Hepatocyte (in vitro differentiated cells): ENCODE results near the gene XPR1. TPM values are rescaled to one million over a fixed set of nuclear protein-coding genes. Genes with fewer than 3 reads are reported as not detected.

Experiments used
- DNase-seq: peaks from one replicate; pipeline ENCODE4 v3.0.0-alpha.2; 2016; ENCODE audit warnings: low spot score
- H2AFZ ChIP-seq: fragments of 200-600 bp; sonication (generic); 2 replicates; pipeline ENCODE4 v1.6.0; 2016; ENCODE audit warnings: antibody characterized with exemption, mild to moderate bottlenecking
- H3K27ac ChIP-seq: fragments of 200-600 bp; sonication (generic); 2 replicates; pipeline ENCODE4 v1.5.1; 2016; ENCODE audit warnings: mild to moderate bottlenecking
- H3K27me3 ChIP-seq: fragments of 200-600 bp; sonication (generic); 2 replicates; pipeline ENCODE4 v1.6.1; 2016
- H3K36me3 ChIP-seq: fragments of 200-600 bp; sonication (generic); replicated peaks from 2 replicates; pipeline ENCODE4 v1.5.1; 2016; ENCODE audit warnings: low read depth; ENCODE audit not compliant: insufficient read depth
- H3K4me1 ChIP-seq: fragments of 200-600 bp; sonication (generic); 2 replicates; pipeline ENCODE4 v1.5.1; 2016; ENCODE audit warnings: mild to moderate bottlenecking, moderate library complexity; ENCODE audit not compliant: insufficient read depth
- H3K4me2 ChIP-seq: fragments of 200-600 bp; sonication (generic); 2 replicates; pipeline ENCODE4 v1.6.0; 2016
- H3K4me3 ChIP-seq: fragments of 200-600 bp; sonication (generic); 2 replicates; pipeline ENCODE4 v1.5.1; 2016; ENCODE audit warnings: mild to moderate bottlenecking
- H3K79me2 ChIP-seq: fragments of 200-600 bp; sonication (generic); 2 replicates; pipeline ENCODE4 v1.6.0; 2017; ENCODE audit warnings: mild to moderate bottlenecking
- H3K9me2 ChIP-seq: fragments of 200-600 bp; sonication (generic); replicated peaks from 2 replicates; pipeline ENCODE4 v1.6.0; 2017; ENCODE audit warnings: mild to moderate bottlenecking; ENCODE audit not compliant: insufficient read depth
- H3K9me3 ChIP-seq: fragments of 200-600 bp; sonication (generic); 2 replicates; pipeline ENCODE4 v1.5.1; 2016; ENCODE audit warnings: low read depth, mild to moderate bottlenecking
- H4K20me1 ChIP-seq: fragments of 200-600 bp; sonication (generic); 2 replicates; pipeline ENCODE4 v1.6.0; 2016; ENCODE audit warnings: mild to moderate bottlenecking; ENCODE audit not compliant: insufficient read depth, poor library complexity, severe bottlenecking
- CTCF ChIP-seq: fragments of 200-600 bp; sonication (generic); IDR thresholded peaks from 2 replicates; pipeline ENCODE4 v1.5.1; 2016; ENCODE audit warnings: antibody characterized with exemption, mild to moderate bottlenecking; ENCODE audit not compliant: poor library complexity
- EZH2 ChIP-seq: fragments of 200-600 bp; sonication (generic); IDR thresholded peaks from 2 replicates; pipeline ENCODE4 v1.6.1; 2016; ENCODE audit warnings: antibody characterized with exemption, mild to moderate bottlenecking, borderline replicate concordance
- EZH2phosphoT487 ChIP-seq: fragments of 200-600 bp; sonication (generic); IDR thresholded peaks from one replicate; pipeline ENCODE4 v1.6.1; 2018; ENCODE audit warnings: antibody characterized with exemption, mild to moderate bottlenecking, low read depth, moderate library complexity; ENCODE audit not compliant: unreplicated experiment, severe bottlenecking
- WGBS: methylation state at CpG from one replicate; pipeline ENCODE4 v1.1.6; 2016; ENCODE audit warnings: low lambda C conversion rate; ENCODE audit errors: missing lambda C conversion rate; 5-methylcytosine and 5-hydroxymethylcytosine counted together
- polyA plus RNA-seq: library from polyadenylated mRNA; unstranded; fragments of >200 nt; fragmentation: Nextera tagmentation; extraction: Ambion mirVana; gene quantifications from 2 replicates; pipeline ENCODE4 v1.2.1, GENCODE V29; 2016
- total RNA-seq: library from RNA; depleted of rRNA; stranded (reverse); fragments of >200 nt; gene quantifications from 2 replicates; pipeline ENCODE4 v1.2.3, GENCODE V29; 2014

Gene XPR1
- total and polyA plus RNA-seq, 2 experiments from 2014 or later = 18.2 to 41.5 TPM

DNA sequence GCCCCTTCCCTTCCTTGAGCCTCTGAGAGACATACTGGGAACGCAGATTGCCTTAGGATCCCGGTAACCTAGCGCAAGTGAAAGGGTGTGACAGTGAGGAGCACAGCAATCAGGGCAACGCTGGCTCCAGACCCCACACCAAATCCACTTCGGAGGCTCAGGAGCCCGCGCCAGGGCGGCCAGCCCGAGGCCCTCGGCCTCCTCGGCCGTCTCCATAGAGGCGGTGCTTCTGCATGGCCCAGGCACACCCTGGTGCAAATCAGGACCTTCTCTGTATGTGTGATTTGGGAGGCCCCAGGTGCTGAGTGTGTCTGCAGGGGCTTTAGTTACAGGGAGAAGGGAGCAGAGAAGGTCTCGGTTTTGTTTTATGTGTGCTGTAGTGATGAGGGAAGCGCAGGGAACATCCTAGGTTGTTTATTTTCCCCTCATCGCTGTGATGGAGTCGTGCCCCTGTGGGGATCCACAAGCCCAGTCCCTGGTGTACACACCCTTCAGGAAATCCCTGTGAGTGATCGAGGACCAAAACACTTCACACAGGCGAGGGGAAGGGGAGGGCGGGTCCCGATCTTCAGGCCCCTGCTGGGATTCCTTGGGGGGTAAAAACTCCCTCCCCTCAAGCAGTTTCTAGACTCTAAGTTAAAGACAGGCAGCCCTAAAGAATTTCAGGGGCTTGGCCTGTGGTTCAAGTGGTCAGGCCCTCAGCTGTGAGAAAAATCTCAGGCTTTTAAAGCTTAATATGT is 290.2 kb downstream of the XPR1 start:
- WGBS = 81% methylated on average over 21 of the region's 21 CpGs
- no peak overlapping the region for H3K4me2 ChIP-seq
- DNase-seq = no peak

GRCh38 chr1:180922631-180923015 is 290.8 kb downstream of the XPR1 start:
- H3K9me3 ChIP-seq = no peaks in the 10 kb centered on the region
- no peak for DNase-seq
- H3K4me3 ChIP-seq = no peak overlapping the region
- peaks cover 33% of the 10 kb centered on the region for H3K4me1 ChIP-seq
- no peaks in the 10 kb centered on the region for H3K27me3 ChIP-seq
- no peaks in the 10 kb centered on the region for H4K20me1 ChIP-seq
- no peak overlapping the region for H3K4me2 ChIP-seq
- TF ChIP-seq EZH2phosphoT487 (no peak), EZH2 (no peak), CTCF (no peak)
- WGBS = 92% methylated on average over 8 of the region's 8 CpGs
- H3K36me3 ChIP-seq = no peaks in the 10 kb centered on the region
- no peaks in the 10 kb centered on the region for H3K9me2 ChIP-seq
- no peak overlapping the region for H2AFZ ChIP-seq
- no peak overlapping the region for H3K27ac ChIP-seq
- H3K79me2 ChIP-seq = no peaks in the 10 kb centered on the region

More for the DNA sequence above, 290.2 kb downstream of the XPR1 start:
- no peaks in the 10 kb centered on the region for H3K27me3 ChIP-seq
- no peak overlapping the region for H3K27ac ChIP-seq
- no peaks in the 10 kb centered on the region for H4K20me1 ChIP-seq
- H3K9me3 ChIP-seq = no peaks in the 10 kb centered on the region
- H3K79me2 ChIP-seq = no peaks in the 10 kb centered on the region
- H3K36me3 ChIP-seq = no peaks in the 10 kb centered on the region
- H3K9me2 ChIP-seq = no peaks in the 10 kb centered on the region
- H2AFZ ChIP-seq = no peak overlapping the region
- H3K4me1 ChIP-seq = peaks cover 27% of the 10 kb centered on the region
- no peak overlapping the region for H3K4me3 ChIP-seq
- TF ChIP-seq EZH2 (no peak), CTCF (no peak), EZH2phosphoT487 (no peak)

DNA sequence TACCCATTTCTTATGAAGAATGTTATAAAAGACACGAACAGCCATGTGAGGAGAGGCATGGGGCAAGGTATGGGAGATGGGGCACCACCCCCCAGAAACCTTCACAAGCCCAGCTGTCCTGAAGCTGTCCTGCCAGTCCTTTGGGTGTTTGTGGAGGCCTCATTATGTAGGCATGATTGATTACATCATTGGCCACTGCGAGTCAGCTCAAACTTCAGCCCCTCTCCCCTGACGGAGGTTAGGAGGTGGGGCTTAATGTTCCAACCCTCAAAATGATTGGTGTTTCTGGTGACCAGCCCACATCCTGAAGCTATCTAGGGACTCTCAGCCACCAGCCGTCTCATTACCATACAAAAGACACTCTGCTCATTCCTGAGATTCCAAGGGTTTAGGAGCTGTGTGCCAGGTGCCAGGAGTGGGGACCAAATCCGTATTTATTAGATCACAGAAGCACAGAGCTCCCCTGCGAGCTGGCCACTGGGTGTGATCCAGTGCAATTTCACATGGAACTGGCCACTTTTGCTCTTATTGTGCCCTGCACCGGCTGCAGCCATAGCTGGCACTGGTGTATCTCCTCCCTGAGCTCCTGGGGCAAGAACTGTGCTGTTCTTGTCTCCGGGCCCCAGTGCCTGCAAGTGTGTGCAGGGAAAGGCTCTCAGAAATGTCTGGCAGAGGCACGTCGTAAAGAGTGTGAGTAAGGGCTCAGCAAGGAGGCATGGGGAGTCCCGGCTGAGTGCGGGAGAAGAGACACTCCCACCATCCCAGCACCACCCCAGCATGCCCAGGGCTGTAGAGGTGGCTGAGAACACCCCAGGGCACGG is 291.4 kb downstream of the XPR1 start:
- 33% methylated on average over 13 of the region's 13 CpGs for WGBS
- Histone ChIP-seq H2AFZ (no peak overlapping the region), H3K79me2 (no peaks in the 10 kb centered on the region), H3K4me2 (peak overlapping the region; percentile 53), H3K4me3 (no peak overlapping the region), H4K20me1 (no peaks in the 10 kb centered on the region), H3K36me3 (no peaks in the 10 kb centered on the region), H3K27ac (no peak overlapping the region), H3K9me2 (no peaks in the 10 kb centered on the region), H3K4me1 (peaks cover 39% of the 10 kb centered on the region), H3K9me3 (no peaks in the 10 kb centered on the region), H3K27me3 (no peaks in the 10 kb centered on the region)
- DNase-seq = peak; percentile 39
- no peak for TF ChIP-seq EZH2
- TF ChIP-seq EZH2phosphoT487 = no peak
- TF ChIP-seq CTCF = no peak
